IMR-90 (cell line): ENCODE results near the gene MAGI2.

Source experiments
- BHLHE40 ChIP-seq: fragments of 150-350 bp; IDR thresholded peaks from 2 replicates; pipeline ENCODE4 v1.6.1; 2016; ENCODE audit warnings: mild to moderate bottlenecking, low read depth, low read length
- CTCF ChIP-seq: conservative IDR thresholded peaks from 2 replicates; pipeline ENCODE4 v1.5.1; 2012; ENCODE audit warnings: mild to moderate bottlenecking, low read depth, low read length, improper control_type of control experiment
- FOS ChIP-seq: fragments of 150-350 bp; IDR thresholded peaks from 2 replicates; pipeline ENCODE4 v1.6.1; 2016; ENCODE audit warnings: low read depth, low read length
- NFE2L2 ChIP-seq: fragments of 150-350 bp; IDR thresholded peaks from 2 replicates; pipeline ENCODE4 v1.6.1; 2016; ENCODE audit warnings: low read depth, mild to moderate bottlenecking, low read length
- POLR2A ChIP-seq: IDR thresholded peaks from 2 replicates; pipeline ENCODE4 v1.6.1; 2012; ENCODE audit warnings: mild to moderate bottlenecking, low read depth, low read length
- RAD21 ChIP-seq: IDR thresholded peaks from 2 replicates; pipeline ENCODE4 v1.6.1; 2012; ENCODE audit warnings: low read length, improper control_type of control experiment
- RFX5 ChIP-seq: IDR thresholded peaks from 2 replicates; pipeline ENCODE4 v1.8.0; 2012; ENCODE audit warnings: low read depth, mild to moderate bottlenecking, low read length, moderate library complexity
- USF2 ChIP-seq: fragments of 150-350 bp; IDR thresholded peaks from 2 replicates; pipeline ENCODE4 v1.6.1; 2017; ENCODE audit warnings: mild to moderate bottlenecking, antibody characterized with exemption, low read length, low read depth

- TF ChIP-seq RFX5: no peak
- no peak for TF ChIP-seq CTCF
- TF ChIP-seq POLR2A: no peak
- TF ChIP-seq BHLHE40: no peak
- TF ChIP-seq NFE2L2: no peak
- no peak for TF ChIP-seq FOS
- TF ChIP-seq RAD21: no peak
- TF ChIP-seq USF2: no peak
Observed at GRCh38 chr7:78173666-78174065, 1279.8 kb downstream of the MAGI2 start.
